Measurements from ENCODE around the gene MED12L. TPM values are rescaled to one million over a fixed set of nuclear protein-coding genes. Genes with fewer than 3 reads are reported as not detected.

Gene MED12L
- polyA plus RNA-seq, 1 donor from 2014 or later, result 28.5 TPM

GRCh38 chr3:151281671-151282324 lies 196.3 kb downstream of the MED12L start:
- H4K20me1 ChIP-seq (ENCODE audit: insufficient read depth), result no peaks in the 10 kb centered on the region
- no peak overlapping the region for H3K4me2 ChIP-seq (ENCODE audit: low read length)
- no peak overlapping the region for H3K9ac ChIP-seq (ENCODE audit: low read length)
- H3K79me2 ChIP-seq (replicated peaks; ENCODE audit: insufficient read depth, low read length), result no peaks in the 10 kb centered on the region
- H3K9me2 ChIP-seq (ENCODE audit: insufficient read depth, low read length), result no peaks in the 10 kb centered on the region
- no peaks in the 10 kb centered on the region for H3K9me3 ChIP-seq (ENCODE audit: low read length)
- H3K4me3 ChIP-seq (ENCODE audit: low read length), result no peak overlapping the region
- no peaks in the 10 kb centered on the region for H3K27me3 ChIP-seq (ENCODE audit: insufficient read depth, low read depth, low read length)
- H2AFZ ChIP-seq (ENCODE audit: low read depth, low read length), result no peak overlapping the region
- no peak overlapping the region for H3K27ac ChIP-seq (ENCODE audit: low read length)
- no peaks in the 10 kb centered on the region for H3K36me3 ChIP-seq (ENCODE audit: insufficient read depth, low read length)
- TF ChIP-seq POLR2AphosphoS5 (IDR thresholded peaks at IDR 0.05) (no peak), EP300 (conservative IDR thresholded peaks at IDR 0.05; ENCODE audit: poor library complexity, severe bottlenecking) (no peak), CTCF (IDR thresholded peaks at IDR 0.05; ENCODE audit: poor library complexity, severe bottlenecking) (no peak), EZH2 (IDR thresholded peaks at IDR 0.05; ENCODE audit: borderline replicate concordance, insufficient read depth, low read length, poor library complexity, severe bottlenecking) (no peak), MXI1 (conservative IDR thresholded peaks at IDR 0.05; ENCODE audit: poor library complexity, severe bottlenecking) (no peak), RAD21 (conservative IDR thresholded peaks at IDR 0.05) (no peak), REST (IDR thresholded peaks at IDR 0.05; ENCODE audit: borderline replicate concordance) (no peak), TAF1 (IDR thresholded peaks at IDR 0.05; ENCODE audit: low read depth) (no peak), SMC3 (conservative IDR thresholded peaks at IDR 0.05; ENCODE audit: poor library complexity) (no peak)
- no peaks in the 10 kb centered on the region for H3F3A ChIP-seq (ENCODE audit: insufficient read depth, low read length, poor library complexity, severe bottlenecking)

GRCh38 chr3:151282921-151283320 lies 197.5 kb downstream of the MED12L start:
- no peak overlapping the region for H3K9ac ChIP-seq (ENCODE audit: low read length)

More at GRCh38 chr3:151282921-151283320, 197.5 kb downstream of the MED12L start:
- no peaks in the 10 kb centered on the region for H3K9me2 ChIP-seq (ENCODE audit: insufficient read depth, low read length)
- no peaks in the 10 kb centered on the region for H3F3A ChIP-seq (ENCODE audit: insufficient read depth, low read length, poor library complexity, severe bottlenecking)
- no peaks in the 10 kb centered on the region for H3K79me2 ChIP-seq (replicated peaks; ENCODE audit: insufficient read depth, low read length)
- no peak overlapping the region for H3K27ac ChIP-seq (ENCODE audit: low read length)
- H3K27me3 ChIP-seq (ENCODE audit: insufficient read depth, low read depth, low read length), result no peaks in the 10 kb centered on the region
- H3K4me3 ChIP-seq (ENCODE audit: low read length), result no peak overlapping the region
- no peak overlapping the region for H3K4me2 ChIP-seq (ENCODE audit: low read length)
- TF ChIP-seq SMC3 (conservative IDR thresholded peaks at IDR 0.05; ENCODE audit: poor library complexity), result peak; percentile 77
- TF ChIP-seq CTCF (IDR thresholded peaks at IDR 0.05; ENCODE audit: poor library complexity, severe bottlenecking), result peak; percentile 77
- no peak for TF ChIP-seq POLR2AphosphoS5 (IDR thresholded peaks at IDR 0.05)
- peak; percentile 80 for TF ChIP-seq RAD21 (conservative IDR thresholded peaks at IDR 0.05)
- TF ChIP-seq REST (IDR thresholded peaks at IDR 0.05; ENCODE audit: borderline replicate concordance), result no peak
- H3K36me3 ChIP-seq (ENCODE audit: insufficient read depth, low read length), result no peaks in the 10 kb centered on the region
- H3K9me3 ChIP-seq (ENCODE audit: low read length), result no peaks in the 10 kb centered on the region
- no peak overlapping the region for H2AFZ ChIP-seq (ENCODE audit: low read depth, low read length)
- H4K20me1 ChIP-seq (ENCODE audit: insufficient read depth), result no peaks in the 10 kb centered on the region
